ENCODE data around the gene LRRC47. TPM values are rescaled to one million over a fixed set of nuclear protein-coding genes. Genes with fewer than 3 reads are reported as not detected.

LRRC47 gene
- total and polyA plus RNA-seq, 2 of the 8 experiments (the other 6 are each of a cell fraction or from before 2014, with no cell fraction given) = 38.3 to 82.4 TPM

- H4K8ac ChIP-seq (ENCODE audit: extremely low read depth, insufficient read depth, low read length) = peak overlapping the region; percentile 82
- peak overlapping the region; percentile 71; the same call in 1 of the 2 replicates for H3K18ac ChIP-seq (ENCODE audit: extremely low read depth, low read length)
- ChIA-PET CTCF (ENCODE audit: partially characterized antibody) (interaction anchor here (0.8 to 3.6 kb wide), 5 partner anchors 9 to 53 kb away, joined by 3 to 17 read pairs (median 5); partner anchors contain the start of gene CCDC27), POLR2A (ENCODE audit: partially characterized antibody) (interaction anchor here (0.6 to 2.6 kb wide), 12 partner anchors 13 to 1198 kb away, joined by 3 to 12 read pairs (median 4); no protein-coding TSS in a partner anchor)
- H2BK20ac ChIP-seq (ENCODE audit: low read length) = no peak overlapping the region
- peaks cover 0 to 19% (median 13%) of the 10 kb centered on the region in 4 experiments; a peak in 5 of 7 replicates for H3K4me1 ChIP-seq (replicated peaks in 1 of 4; ENCODE audit: control insufficient read depth in 3 of 4, insufficient read depth in 4 of 4, low read length in 3 of 4)
- H2AK5ac ChIP-seq (ENCODE audit: low read depth, low read length) = no peak overlapping the region
- H3K56ac ChIP-seq (replicated peaks; ENCODE audit: insufficient read length, low read depth, low read length) = no peak overlapping the region
- WGBS, 2 experiments (ENCODE audit: extremely low coverage in 1 of 2, insufficient coverage in 1 of 2, insufficient read length in 1 of 2, insufficient replicate concordance in 2 of 2, low coverage in 1 of 2, low lambda C conversion rate in 2 of 2, missing lambda C conversion rate in 1 of 2) = 79% methylated on average over 27 of the region's 29 CpGs; no CpG with 5 or more reads in 1 of the 2 experiments
- peak overlapping the region; percentile 5; the same call in 1 of the 2 replicates for H3K27ac ChIP-seq (ENCODE audit: low read depth, low read length)
- no peak overlapping the region for H2BK5ac ChIP-seq (ENCODE audit: low read depth, low read length)
- H4K5ac ChIP-seq (ENCODE audit: insufficient read length, low read depth, low read length) = peak overlapping the region; percentile 18
- H4K91ac ChIP-seq (replicated peaks; ENCODE audit: insufficient read length, low read length) = no peak overlapping the region
- peaks cover 0 to 5% of the 10 kb centered on the region in 2 experiments for H4K20me1 ChIP-seq (replicated peaks in 1 of 2; ENCODE audit: control insufficient read depth in 1 of 2, insufficient read depth in 2 of 2, low read length in 2 of 2)
- no peaks in the 10 kb centered on the region for H3K79me2 ChIP-seq (ENCODE audit: control insufficient read depth in 1 of 2, insufficient read depth in 2 of 2, low read length in 2 of 2)
- no peaks in the 10 kb centered on the region for H3K9me3 ChIP-seq (ENCODE audit: insufficient read depth in 2 of 2, low read depth in 1 of 2, low read length in 1 of 2)
- H2BK15ac ChIP-seq (ENCODE audit: low read length) = no peak overlapping the region
- no peak overlapping the region for H2BK12ac ChIP-seq (ENCODE audit: low read depth, low read length)
- H3K14ac ChIP-seq (ENCODE audit: insufficient read length) = no peak overlapping the region
- peak overlapping the region; percentile 48 to 64 for H3K4me2 ChIP-seq (ENCODE audit: insufficient read depth in 1 of 2, low read depth in 2 of 2, low read length in 2 of 2)
- no peak overlapping the region for H3K9ac ChIP-seq (replicated peaks in 1 of 4; ENCODE audit: extremely low read depth in 1 of 4, low read depth in 3 of 4, low read length in 3 of 4)
- H3K4me3 ChIP-seq (ENCODE audit: extremely low read depth in 1 of 4, insufficient read depth in 2 of 4, low read depth in 3 of 4, low read length in 4 of 4) = peak overlapping the region in 3 of 4 experiments; percentile 11 to 45 (median 17); a peak in 4 of 8 replicates
- H2AFZ ChIP-seq (ENCODE audit: low read length) = no peak overlapping the region
- H3K23me2 ChIP-seq (ENCODE audit: low read depth, low read length) = no peaks in the 10 kb centered on the region; the same call in 1 of the 2 replicates
- H3K4ac ChIP-seq (replicated peaks; ENCODE audit: insufficient read length, low read depth, low read length) = no peak overlapping the region
- no peak overlapping the region for H2BK120ac ChIP-seq (replicated peaks; ENCODE audit: low read depth, low read length)
- DNase-seq (ENCODE audit: low read depth in 1 of 2, low spot score in 2 of 2) (no peak), FAIRE-seq (no peak)
- no peaks in the 10 kb centered on the region; a peak in 3 of 7 replicates for H3K27me3 ChIP-seq (replicated peaks in 1 of 4; ENCODE audit: control insufficient read depth in 3 of 4, extremely low read depth in 1 of 4, insufficient read depth in 3 of 4, low read length in 3 of 4)
- peaks cover 0 to 17% (median 13%) of the 10 kb centered on the region in 4 experiments; a peak in 5 of 8 replicates for H3K36me3 ChIP-seq (ENCODE audit: control insufficient read depth in 2 of 4, insufficient read depth in 4 of 4, low read length in 3 of 4)
- no peaks in the 10 kb centered on the region; the same call in 1 of the 2 replicates for H3K79me1 ChIP-seq (ENCODE audit: low read depth, low read length)
- TF ChIP-seq JUND (IDR thresholded peaks at IDR 0.05; ENCODE audit: low read length) (no peak), FOSL1 (IDR thresholded peaks at IDR 0.05; ENCODE audit: insufficient read depth, low read depth, low read length) (no peak), EP300 (IDR thresholded peaks at IDR 0.05; ENCODE audit: borderline replicate concordance in 1 of 2, low read depth in 2 of 2, low read length in 2 of 2) (no peak), ASH2L (IDR thresholded peaks at IDR 0.05; ENCODE audit: low read length) (no peak), SP4 (IDR thresholded peaks at IDR 0.05; ENCODE audit: low read length) (no peak), POLR2A (IDR thresholded peaks at IDR 0.05; ENCODE audit: control extremely low read depth in 1 of 2, low read depth in 2 of 2, low read length in 2 of 2) (no peak), SP1 (IDR thresholded peaks at IDR 0.05; ENCODE audit: low read depth, low read length) (no peak)
- H3K23ac ChIP-seq (ENCODE audit: insufficient read length) = no peak overlapping the region
Measured at GRCh38 chr1:3733094-3733882, 63.0 kb downstream of the LRRC47 start.

Measured in H1 (cell line).